Lung (tissue), 12 donors: ENCODE measurements around the gene NKIRAS2. TPM values are rescaled to one million over a fixed set of nuclear protein-coding genes. Genes with fewer than 3 reads are reported as not detected.

Experiments used
- ATAC-seq: fragments of 200-7000 bp; cut with Tn5 transposase; one replicate; pipeline ENCODE4 v1.9.1; 2020; ENCODE audit warnings: moderate number of reproducible peaks; ENCODE audit not compliant: insufficient read depth, low FRiP score
- DNase-seq, 3 donors: peaks; one replicate each; pipeline ENCODE4 v3.0.0-alpha.2; 2013 to 2017
- H3K27ac ChIP-seq, 2 donors: one replicate each; pipeline ENCODE4 v1.5.1; 2013; ENCODE audit warnings: mild to moderate bottlenecking in 2 of 2, moderate library complexity in 2 of 2, control low read depth in 1 of 2, inconsistent platforms in 1 of 2, low read depth in 1 of 2, low read length in 1 of 2
- H3K27me3 ChIP-seq, 3 donors: one replicate each; pipeline ENCODE4 v1.5.1; 2013; ENCODE audit warnings: low read length in 2 of 3; ENCODE audit not compliant: control insufficient read depth in 3 of 3, insufficient read depth in 3 of 3
- H3K36me3 ChIP-seq, 4 donors: one replicate each; pipeline ENCODE4 v1.5.1; 2013; ENCODE audit warnings: low read length in 4 of 4, mild to moderate bottlenecking in 1 of 4, moderate library complexity in 1 of 4; ENCODE audit not compliant: control insufficient read depth in 4 of 4, insufficient read depth in 4 of 4
- H3K4me1 ChIP-seq, 5 donors: one replicate each; pipeline ENCODE4 v1.5.1; 2013; ENCODE audit warnings: low read length in 5 of 5, mild to moderate bottlenecking in 2 of 5, moderate library complexity in 1 of 5; ENCODE audit not compliant: control insufficient read depth in 5 of 5, insufficient read depth in 5 of 5
- H3K4me3 ChIP-seq: one replicate; pipeline ENCODE4 v1.5.1; 2013; ENCODE audit warnings: mild to moderate bottlenecking, control low read depth, moderate library complexity
- H3K9ac ChIP-seq, 2 donors: one replicate each; pipeline ENCODE4 v1.5.1; 2013; ENCODE audit warnings: low read length in 2 of 2, control low read depth in 1 of 2; ENCODE audit not compliant: insufficient read depth in 1 of 2
- H3K9me3 ChIP-seq, 4 donors: one replicate each; pipeline ENCODE4 v1.5.1; 2013; ENCODE audit warnings: low read length in 3 of 4, mild to moderate bottlenecking in 1 of 4, moderate library complexity in 1 of 4; ENCODE audit not compliant: control insufficient read depth in 4 of 4, insufficient read depth in 3 of 4
- CTCF ChIP-seq: IDR thresholded peaks from 2 replicates; pipeline ENCODE4 v1.5.1; 2012; ENCODE audit warnings: mild to moderate bottlenecking; ENCODE audit errors: control extremely low read depth, extremely low read depth
- WGBS, 2 donors: extraction: QIAGEN DNeasy Blood & Tissue Kit; methylation state at CpG; one replicate each; pipeline ENCODE4 v1.1.7; 2013; 5-methylcytosine and 5-hydroxymethylcytosine counted together
- polyA plus RNA-seq, 2 donors: library from polyadenylated mRNA; stranded (reverse); fragments of 200-250 nt; gene quantifications; one replicate each; pipeline ENCODE4 v1.2.1, GENCODE V29; 2013
- total RNA-seq, 2 donors: library from RNA; depleted of rRNA in 1 of 2; stranded (reverse); fragments of >200 nt in 1 of 2; gene quantifications; one replicate each; pipeline ENCODE4 v1.2.1, GENCODE V29; 2014 to 2021
- donor health status: control.
- donor health status: control.
- donor health status: Bipolar disorder and iron deficiency.
- donor health status: healthy.
- donor health status: DM: yes; HTN: yes; CAD: no.

NKIRAS2 gene
- total and polyA plus RNA-seq, 4 donors: 29.2 to 44.2 (median 32.3) TPM

- ATAC-seq (no peak), DNase-seq (no peak)
- no peaks in the 10 kb centered on the region for H3K36me3 ChIP-seq
- peaks cover 0 to 4% (median 0%) of the 10 kb centered on the region in 5 donors for H3K4me1 ChIP-seq
- 70 to 74% methylated on average over 2 of the region's 2 CpGs for WGBS, 2 donors
- no peak overlapping the region for H3K4me3 ChIP-seq
- no peaks in the 10 kb centered on the region for H3K27me3 ChIP-seq
- H3K27ac ChIP-seq: no peak overlapping the region
- no peaks in the 10 kb centered on the region for H3K9me3 ChIP-seq
- TF ChIP-seq CTCF: no peak
- H3K9ac ChIP-seq: no peak overlapping the region
Measured at GRCh38 chr17:42065201-42065600, 45.3 kb downstream of the NKIRAS2 start.

- Histone ChIP-seq H3K36me3 (no peaks in the 10 kb centered on the region), H3K9ac (no peak overlapping the region), H3K27me3 (peaks cover 0 to 6% (median 4%) of the 10 kb centered on the region in 3 donors), H3K4me1 (peaks cover 0 to 4% (median 3%) of the 10 kb centered on the region in 5 donors), H3K9me3 (no peaks in the 10 kb centered on the region), H3K4me3 (no peak overlapping the region), H3K27ac (no peak overlapping the region)
- no peak for ATAC-seq
- peak; percentile 70 for TF ChIP-seq CTCF
- DNase-seq: peak; percentile 40 to 58 (median 46)
- 37 to 45% methylated on average over 12 of the region's 12 CpGs for WGBS, 2 donors
Measured at GRCh38 chr17:42067371-42068091, 47.6 kb downstream of the NKIRAS2 start.

- no peak overlapping the region for H3K9ac ChIP-seq
- no peak for ATAC-seq
- no peak for TF ChIP-seq CTCF
Measured at GRCh38 chr17:42068979-42069378, 49.1 kb downstream of the NKIRAS2 start.

GRCh38 chr17:42071810-42072209 is 51.9 kb downstream of the NKIRAS2 start:
- 13 to 27% methylated on average over 3 of the region's 3 CpGs for WGBS, 2 donors
- peaks cover 0 to 15% (median 9%) of the 10 kb centered on the region in 3 donors for H3K27me3 ChIP-seq
- peaks cover 0 to 4% (median 0%) of the 10 kb centered on the region in 5 donors for H3K4me1 ChIP-seq
- DNase-seq (no peak), ATAC-seq (no peak)
- TF ChIP-seq CTCF: no peak
- H3K9me3 ChIP-seq: no peaks in the 10 kb centered on the region
- no peak overlapping the region for H3K4me3 ChIP-seq
- H3K27ac ChIP-seq: no peak overlapping the region
- H3K9ac ChIP-seq: no peak overlapping the region
- H3K36me3 ChIP-seq: no peaks in the 10 kb centered on the region

More at GRCh38 chr17:42068979-42069378, 49.1 kb downstream of the NKIRAS2 start:
- H3K9me3 ChIP-seq: no peaks in the 10 kb centered on the region
- H3K4me3 ChIP-seq: no peak overlapping the region
- no peak for DNase-seq
- H3K27ac ChIP-seq: no peak overlapping the region
- peaks cover 0 to 13% (median 9%) of the 10 kb centered on the region in 3 donors for H3K27me3 ChIP-seq
- H3K36me3 ChIP-seq: no peaks in the 10 kb centered on the region
- 77 to 85% methylated on average over 3 of the region's 3 CpGs for WGBS, 2 donors
- H3K4me1 ChIP-seq: peaks cover 0 to 4% (median 0%) of the 10 kb centered on the region in 5 donors
